Right atrium auricular region (tissue), 2 donors: Measurements from ENCODE around the gene ACTN4. TPM values are rescaled to one million over a fixed set of nuclear protein-coding genes. Genes with fewer than 3 reads are reported as not detected.

Experiments
- DNase-seq: peaks from one replicate; pipeline ENCODE4 v3.0.0-alpha.2; 2019; ENCODE audit warnings: low spot score
- H3K27ac ChIP-seq, 2 donors: fragments of 200-600 bp; sonication (generic); 1 replicate in 1 of 2; 2 replicates in 1 of 2; pipeline ENCODE4 v1.5.1; 2016 to 2019
- H3K27me3 ChIP-seq, 2 donors: fragments of 200-600 bp; sonication (generic); one replicate each; pipeline versions ENCODE4 v1.5.1 to v1.6.0; 2017 to 2019
- H3K36me3 ChIP-seq: fragments of 200-600 bp; sonication (generic); one replicate; pipeline ENCODE4 v1.5.1; 2016
- H3K4me1 ChIP-seq, 2 donors: fragments of 200-600 bp; sonication (generic); one replicate each; pipeline versions ENCODE4 v1.5.1 to v1.6.0; 2017 to 2019
- H3K4me3 ChIP-seq, 2 donors: fragments of 200-600 bp; sonication (generic); 1 replicate in 1 of 2; 2 replicates in 1 of 2; pipeline ENCODE4 v1.5.1; 2017 to 2019; ENCODE audit warnings: mild to moderate bottlenecking in 1 of 2, moderate library complexity in 1 of 2
- H3K9me3 ChIP-seq, 2 donors: fragments of 200-600 bp; sonication (generic); one replicate each; pipeline ENCODE4 v1.5.1; 2019
- total RNA-seq, 2 donors: library from RNA; depleted of rRNA; stranded (reverse); fragments of >200 nt; gene quantifications; one replicate each; pipeline ENCODE4 v1.1.0, GENCODE V29; 2016
- TF ChIP-seq, protein P1 (sequence below), 2 donors: fragments of 200-600 bp; sonication (generic); IDR thresholded peaks; one replicate each; pipeline ENCODE4 v1.5.1; 2019; ENCODE audit warnings: antibody characterized with exemption in 2 of 2

The ACTN4 gene
- total RNA-seq, 2 donors from 2014 or later, result 115 to 180 TPM

DNA sequence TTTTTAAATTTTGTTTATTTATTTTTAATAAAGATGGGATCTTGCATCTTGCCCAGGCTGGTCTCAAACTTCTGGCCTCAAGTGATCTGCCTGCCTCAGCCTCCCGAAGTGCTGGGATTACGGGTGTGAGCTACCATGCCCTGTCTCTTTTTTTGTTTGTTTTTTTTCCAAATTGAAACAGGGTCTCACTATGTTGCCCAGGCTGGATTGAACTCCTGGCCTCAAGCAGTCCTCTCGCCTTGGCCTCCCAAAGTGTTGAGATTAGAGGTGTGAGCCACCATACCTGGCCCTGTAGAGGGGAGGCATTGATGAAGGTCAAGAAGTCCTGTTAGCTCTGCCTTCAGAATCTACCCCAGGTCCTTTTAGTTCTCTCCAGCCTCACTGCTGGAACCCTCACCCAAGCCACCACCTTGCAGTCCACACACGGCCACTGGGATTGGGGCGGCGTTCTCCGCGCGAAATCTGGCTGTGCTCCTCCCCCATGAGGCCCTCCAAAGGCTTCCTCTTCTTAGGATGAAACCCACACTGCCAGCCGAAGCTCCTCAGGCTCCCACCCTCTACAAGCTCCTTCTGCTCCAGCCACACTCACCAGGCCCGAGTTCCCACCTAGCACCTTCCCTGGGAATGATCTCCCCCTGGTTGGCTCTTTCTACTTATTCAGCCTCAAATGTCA is 34.9 kb downstream of the ACTN4 start:
- peaks cover 0 to 99% of the 10 kb centered on the region in 2 donors for H3K4me1 ChIP-seq
- no peaks in the 10 kb centered on the region for H3K9me3 ChIP-seq
- TF ChIP-seq, protein P1, sequence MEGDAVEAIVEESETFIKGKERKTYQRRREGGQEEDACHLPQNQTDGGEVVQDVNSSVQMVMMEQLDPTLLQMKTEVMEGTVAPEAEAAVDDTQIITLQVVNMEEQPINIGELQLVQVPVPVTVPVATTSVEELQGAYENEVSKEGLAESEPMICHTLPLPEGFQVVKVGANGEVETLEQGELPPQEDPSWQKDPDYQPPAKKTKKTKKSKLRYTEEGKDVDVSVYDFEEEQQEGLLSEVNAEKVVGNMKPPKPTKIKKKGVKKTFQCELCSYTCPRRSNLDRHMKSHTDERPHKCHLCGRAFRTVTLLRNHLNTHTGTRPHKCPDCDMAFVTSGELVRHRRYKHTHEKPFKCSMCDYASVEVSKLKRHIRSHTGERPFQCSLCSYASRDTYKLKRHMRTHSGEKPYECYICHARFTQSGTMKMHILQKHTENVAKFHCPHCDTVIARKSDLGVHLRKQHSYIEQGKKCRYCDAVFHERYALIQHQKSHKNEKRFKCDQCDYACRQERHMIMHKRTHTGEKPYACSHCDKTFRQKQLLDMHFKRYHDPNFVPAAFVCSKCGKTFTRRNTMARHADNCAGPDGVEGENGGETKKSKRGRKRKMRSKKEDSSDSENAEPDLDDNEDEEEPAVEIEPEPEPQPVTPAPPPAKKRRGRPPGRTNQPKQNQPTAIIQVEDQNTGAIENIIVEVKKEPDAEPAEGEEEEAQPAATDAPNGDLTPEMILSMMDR (IDR thresholded peaks at IDR 0.05), result no peak
- DNase-seq, result no peak
- H3K27me3 ChIP-seq, result no peaks in the 10 kb centered on the region
- H3K36me3 ChIP-seq, result peaks cover 16% of the 10 kb centered on the region
- no peak overlapping the region for H3K4me3 ChIP-seq
- peak overlapping the region; percentile 85 to 90 for H3K27ac ChIP-seq

- peaks cover 0 to 94% of the 10 kb centered on the region in 2 donors for H3K4me1 ChIP-seq
- TF ChIP-seq, protein P1 (IDR thresholded peaks at IDR 0.05), result no peak
- no peak overlapping the region for H3K4me3 ChIP-seq
- H3K36me3 ChIP-seq, result peaks cover 10% of the 10 kb centered on the region
- H3K27ac ChIP-seq, result peak overlapping the region; percentile 85 to 90
- no peak for DNase-seq
- H3K9me3 ChIP-seq, result no peaks in the 10 kb centered on the region
- no peaks in the 10 kb centered on the region for H3K27me3 ChIP-seq
These were observed 35.5 kb downstream of the ACTN4 start for GRCh38 chr19:38682872-38683392.

- peak; percentile 77 for DNase-seq
- H3K9me3 ChIP-seq, result no peaks in the 10 kb centered on the region
- no peaks in the 10 kb centered on the region for H3K27me3 ChIP-seq
- H3K27ac ChIP-seq, result peak overlapping the region; percentile 85 to 90
- H3K4me1 ChIP-seq, result peaks cover 0 to 94% of the 10 kb centered on the region in 2 donors
- H3K4me3 ChIP-seq, result no peak overlapping the region
- TF ChIP-seq, protein P1 (IDR thresholded peaks at IDR 0.05), result no peak
- peaks cover 10% of the 10 kb centered on the region for H3K36me3 ChIP-seq
These were observed 36.1 kb downstream of the ACTN4 start for GRCh38 chr19:38683393-38684077.

DNA sequence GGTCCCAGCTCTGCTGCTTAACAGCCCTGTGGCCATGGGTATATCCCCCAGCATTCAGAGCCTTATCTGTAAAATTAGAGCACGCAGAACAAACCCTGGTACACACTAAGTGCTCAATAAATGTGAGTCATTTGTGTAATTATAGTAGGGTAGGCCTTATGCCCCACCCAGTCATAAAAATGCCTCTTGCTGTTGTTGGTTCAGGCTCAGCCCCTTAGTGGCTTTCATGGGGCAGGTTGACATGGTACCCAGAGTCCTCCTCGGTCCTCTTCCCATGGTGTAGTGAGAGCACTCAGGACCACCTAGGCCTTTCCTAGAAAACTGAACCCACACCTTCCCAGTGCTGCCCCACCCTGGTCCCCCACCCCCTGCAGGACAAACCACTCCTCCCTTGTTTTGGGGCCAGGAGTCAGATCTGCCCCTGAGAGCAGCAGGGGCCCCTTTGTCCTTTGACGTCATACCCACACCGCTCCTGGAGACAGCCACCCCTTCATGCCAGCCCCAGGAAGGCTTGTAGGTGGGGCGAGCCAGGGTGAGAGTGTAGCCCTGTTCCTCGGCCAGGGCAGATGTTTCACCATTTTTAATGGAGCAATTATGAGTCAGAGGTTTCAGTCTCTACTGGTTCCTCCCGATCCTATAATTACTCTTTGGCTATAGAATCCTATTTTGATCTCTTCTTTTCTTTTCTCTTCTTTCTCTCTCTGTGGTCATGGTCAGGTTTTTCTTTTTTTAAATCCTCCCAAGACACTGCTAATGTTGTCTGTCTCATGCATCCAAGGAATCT is 36.8 kb downstream of the ACTN4 start:
- H3K36me3 ChIP-seq, result peaks cover 6% of the 10 kb centered on the region
- H3K9me3 ChIP-seq, result no peaks in the 10 kb centered on the region
- H3K27ac ChIP-seq, result peak overlapping the region; percentile 85 to 90
- DNase-seq, result peak; percentile 89
- no peak overlapping the region for H3K4me3 ChIP-seq
- H3K27me3 ChIP-seq, result no peaks in the 10 kb centered on the region
- peaks cover 0 to 94% of the 10 kb centered on the region in 2 donors for H3K4me1 ChIP-seq
- TF ChIP-seq, protein P1 (IDR thresholded peaks at IDR 0.05), result peak in 1 of 2 donors; percentile 10

GRCh38 chr19:38684862-38685665 is 37.6 kb downstream of the ACTN4 start:
- Histone ChIP-seq H3K27ac (peak overlapping the region; percentile 85 to 90), H3K27me3 (no peaks in the 10 kb centered on the region), H3K9me3 (no peaks in the 10 kb centered on the region), H3K4me3 (no peak overlapping the region), H3K4me1 (peaks cover 0 to 94% of the 10 kb centered on the region in 2 donors), H3K36me3 (peaks cover 6% of the 10 kb centered on the region)
- TF ChIP-seq, protein P1 (IDR thresholded peaks at IDR 0.05), result no peak
- DNase-seq, result no peak
